Mononuclear cell (primary cell): ENCODE results near the gene NPFF. TPM values are rescaled to one million over a fixed set of nuclear protein-coding genes. Genes with fewer than 3 reads are reported as not detected.
"Not testable (repeated sequence)": the region's sequence is repeated elsewhere in the genome, so short reads cannot be mapped to it uniquely, and the experiment has no call there.

Experiments
- H3K27me3 ChIP-seq: 2 replicates; pipeline ENCODE4 v1.6.0; 2011; ENCODE audit warnings: low read length, control low read depth; ENCODE audit not compliant: insufficient read depth
- H3K4me1 ChIP-seq: 2 replicates; pipeline ENCODE4 v1.5.1; 2011; ENCODE audit warnings: mild to moderate bottlenecking, low read length, control low read depth; ENCODE audit not compliant: insufficient read depth
- H3K4me3 ChIP-seq: 2 replicates; pipeline ENCODE4 v1.5.1; 2011; ENCODE audit warnings: mild to moderate bottlenecking, low read length, moderate library complexity
- H3K9me3 ChIP-seq: 2 replicates; pipeline ENCODE4 v1.5.1; 2011; ENCODE audit warnings: low read depth, mild to moderate bottlenecking, control low read depth, low read length
- total RNA-seq: library from RNA; depleted of rRNA; stranded (reverse); fragments of >200 nt; gene quantifications from one replicate; pipeline ENCODE4 v1.2.3, GENCODE V29; 2012

Gene NPFF, protein sequence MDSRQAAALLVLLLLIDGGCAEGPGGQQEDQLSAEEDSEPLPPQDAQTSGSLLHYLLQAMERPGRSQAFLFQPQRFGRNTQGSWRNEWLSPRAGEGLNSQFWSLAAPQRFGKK
- total RNA-seq = not detected

DNA sequence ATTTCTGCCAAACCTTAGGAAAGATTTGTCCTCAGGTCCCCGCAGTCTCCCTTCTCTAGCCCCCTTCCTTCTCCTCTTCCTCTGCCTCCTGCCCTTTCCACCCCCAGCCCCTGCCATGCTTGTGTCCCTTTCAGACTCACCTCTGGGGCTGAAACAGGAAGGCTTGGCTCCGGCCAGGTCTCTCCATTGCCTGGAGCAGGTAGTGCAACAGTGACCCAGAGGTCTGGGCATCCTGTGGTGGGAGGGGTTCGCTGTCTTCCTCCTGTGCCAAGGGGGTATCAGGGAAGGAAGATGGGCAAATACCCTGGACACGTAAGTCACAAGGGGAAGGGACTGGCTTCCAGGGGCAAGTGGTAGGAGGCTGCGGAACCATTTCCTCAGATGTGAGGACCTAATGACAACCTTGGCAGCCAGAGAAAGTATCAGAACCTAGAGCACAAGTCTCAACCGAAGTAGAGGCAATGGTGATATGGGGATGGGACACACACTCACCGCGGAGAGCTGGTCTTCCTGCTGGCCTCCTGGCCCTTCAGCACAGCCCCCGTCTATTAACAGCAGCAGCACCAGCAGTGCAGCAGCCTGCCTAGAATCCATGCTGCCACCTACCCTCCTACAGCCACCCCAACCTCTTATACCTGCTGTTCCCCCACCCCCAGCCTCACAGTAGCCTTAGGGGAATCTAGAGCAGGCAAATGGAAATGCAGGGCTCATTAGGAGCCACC, at the start of gene NPFF:
TSS of gene NPFF (minus strand) at position 604 of the 722 bp plus-strand sequence. CDS start at position 594, 10 bp downstream.
- no peaks in the 10 kb centered on the region for H3K9me3 ChIP-seq
- H3K4me1 ChIP-seq = peaks cover 16% of the 10 kb centered on the region
- no peaks in the 10 kb centered on the region for H3K27me3 ChIP-seq
- H3K4me3 ChIP-seq = no peak within 1 kb of the TSS

GRCh38 chr12:53552361-53553327, 45.4 kb upstream of the NPFF start:
- no peaks in the 10 kb centered on the region for H3K9me3 ChIP-seq
- no peaks in the 10 kb centered on the region for H3K27me3 ChIP-seq
- no peaks in the 10 kb centered on the region for H3K4me1 ChIP-seq
- no peak overlapping the region for H3K4me3 ChIP-seq

DNA sequence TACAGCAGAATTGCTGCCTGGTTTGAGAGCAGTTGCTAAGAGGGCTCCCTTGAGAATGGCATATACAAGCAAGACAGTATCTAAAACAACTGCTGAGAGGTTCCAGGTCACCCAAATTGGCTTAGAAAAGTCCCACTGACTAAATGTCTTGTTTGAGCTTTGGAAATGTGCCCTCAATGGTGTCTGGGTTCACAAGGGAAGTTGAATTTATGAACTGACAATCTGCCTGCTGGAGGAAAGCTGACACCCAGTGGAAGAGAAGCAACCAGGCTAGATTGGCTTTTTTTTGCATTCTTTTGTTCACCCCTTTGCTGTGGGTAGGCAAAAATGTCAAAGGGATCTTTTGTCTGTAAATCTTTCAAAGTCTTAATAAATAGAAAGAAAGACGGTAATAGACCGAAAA, 44.6 kb upstream of the NPFF start:
- H3K4me3 ChIP-seq = no peak overlapping the region
- no peaks in the 10 kb centered on the region for H3K27me3 ChIP-seq
- H3K4me1 ChIP-seq = no peaks in the 10 kb centered on the region
- H3K9me3 ChIP-seq = no peaks in the 10 kb centered on the region

- no peaks in the 10 kb centered on the region for H3K27me3 ChIP-seq
- no peaks in the 10 kb centered on the region for H3K9me3 ChIP-seq
Observed at GRCh38 chr12:53550595-53550994, 43.3 kb upstream of the NPFF start.

DNA sequence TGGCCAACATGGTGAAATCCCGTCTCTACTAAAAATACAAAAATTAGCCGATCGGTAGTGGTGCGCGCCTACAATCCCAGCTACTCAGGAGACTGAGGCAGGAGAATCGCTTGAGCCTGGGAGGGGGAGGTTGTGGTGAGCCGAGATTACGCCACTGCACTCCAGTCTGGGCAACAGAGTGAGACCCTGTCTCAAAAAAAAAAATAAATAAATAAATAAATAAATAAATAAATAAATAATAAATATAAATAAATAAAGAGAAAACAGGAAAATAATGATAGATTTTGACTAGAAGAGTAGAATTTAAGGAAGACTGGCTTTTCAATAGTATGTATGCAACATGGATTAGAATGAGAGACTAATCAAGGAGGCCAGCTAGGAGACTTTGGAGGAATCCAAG, 42.8 kb upstream of the NPFF start:
- H3K27me3 ChIP-seq, H3K4me3 ChIP-seq, H3K4me1 ChIP-seq, H3K9me3 ChIP-seq: not testable (repeated sequence)

More at GRCh38 chr12:53550595-53550994, 43.3 kb upstream of the NPFF start:
- no peak overlapping the region for H3K4me3 ChIP-seq
- H3K4me1 ChIP-seq = no peaks in the 10 kb centered on the region

GRCh38 chr12:53548354-53548753, 41.1 kb upstream of the NPFF start:
- not testable (repeated sequence) for H3K4me3 ChIP-seq, H3K27me3 ChIP-seq, H3K4me1 ChIP-seq, H3K9me3 ChIP-seq

GRCh38 chr12:53543539-53543938, 36.3 kb upstream of the NPFF start:
- Histone ChIP-seq H3K4me3 (no peak overlapping the region), H3K27me3 (no peaks in the 10 kb centered on the region)

GRCh38 chr12:53539526-53539925, 32.2 kb upstream of the NPFF start:
- Histone ChIP-seq H3K9me3 (no peaks in the 10 kb centered on the region), H3K27me3 (no peaks in the 10 kb centered on the region), H3K4me1 (peaks cover 10% of the 10 kb centered on the region), H3K4me3 (no peak overlapping the region)

More at GRCh38 chr12:53543539-53543938, 36.3 kb upstream of the NPFF start:
- no peaks in the 10 kb centered on the region for H3K9me3 ChIP-seq
- H3K4me1 ChIP-seq = no peaks in the 10 kb centered on the region

GRCh38 chr12:53538209-53538689, 31.0 kb upstream of the NPFF start:
- peaks cover 15% of the 10 kb centered on the region for H3K4me1 ChIP-seq
- no peaks in the 10 kb centered on the region for H3K9me3 ChIP-seq
- H3K4me3 ChIP-seq = no peak overlapping the region
- no peaks in the 10 kb centered on the region for H3K27me3 ChIP-seq

DNA sequence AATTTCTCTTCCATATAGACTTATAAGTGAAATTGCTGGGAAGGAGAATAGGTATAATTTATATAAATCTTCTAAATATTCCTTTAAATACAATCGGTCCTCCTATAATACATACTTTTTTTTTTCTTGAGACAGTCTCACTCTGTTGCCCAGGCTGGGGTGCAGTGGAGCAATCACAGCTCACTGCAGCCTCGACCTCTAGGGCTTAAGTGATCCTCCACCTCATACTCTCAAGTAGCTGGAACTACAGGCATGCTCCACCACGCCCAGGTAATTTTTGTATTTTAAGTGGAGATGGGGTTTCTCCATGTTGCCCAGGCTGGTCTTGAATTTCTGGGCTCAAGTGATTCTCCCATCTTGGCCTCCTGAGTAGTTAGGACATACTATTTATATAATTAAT, 29.7 kb upstream of the NPFF start:
- Histone ChIP-seq H3K27me3 (no peaks in the 10 kb centered on the region), H3K4me3 (no peak overlapping the region), H3K9me3 (no peaks in the 10 kb centered on the region), H3K4me1 (peaks cover 15% of the 10 kb centered on the region)

- no peaks in the 10 kb centered on the region for H3K9me3 ChIP-seq
- peaks cover 15% of the 10 kb centered on the region for H3K4me1 ChIP-seq
- no peak overlapping the region for H3K4me3 ChIP-seq
- H3K27me3 ChIP-seq = no peaks in the 10 kb centered on the region
Observed at GRCh38 chr12:53533471-53533870, 26.2 kb upstream of the NPFF start.

GRCh38 chr12:53532524-53533445, 25.5 kb upstream of the NPFF start:
- Histone ChIP-seq H3K27me3 (no peaks in the 10 kb centered on the region), H3K9me3 (no peaks in the 10 kb centered on the region), H3K4me3 (no peak overlapping the region), H3K4me1 (peaks cover 15% of the 10 kb centered on the region)

- H3K4me3 ChIP-seq = no peak overlapping the region
- no peaks in the 10 kb centered on the region for H3K9me3 ChIP-seq
- H3K4me1 ChIP-seq = peaks cover 15% of the 10 kb centered on the region
- H3K27me3 ChIP-seq = no peaks in the 10 kb centered on the region
Observed at GRCh38 chr12:53532021-53532420, 24.7 kb upstream of the NPFF start.

DNA sequence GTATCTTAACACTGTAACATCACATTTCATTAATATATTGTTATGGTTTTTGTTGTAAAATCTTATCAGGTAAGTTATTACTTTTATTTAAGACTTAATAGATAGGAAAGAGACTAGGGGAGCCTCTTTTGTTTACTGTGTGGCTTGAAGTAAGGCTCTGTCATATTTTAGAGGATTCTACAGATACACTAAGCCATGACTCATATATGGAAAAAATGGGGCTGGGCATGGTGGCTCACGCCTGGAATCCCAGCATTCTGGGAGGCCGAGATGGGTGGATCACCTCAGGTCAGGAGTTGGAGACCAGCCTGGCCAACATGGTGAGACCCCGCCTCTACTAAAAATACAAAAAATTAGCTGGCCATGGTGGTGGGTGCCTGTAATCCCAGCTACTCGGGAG, 23.6 kb upstream of the NPFF start:
- H3K4me1 ChIP-seq = peaks cover 11% of the 10 kb centered on the region
- no peaks in the 10 kb centered on the region for H3K27me3 ChIP-seq
- H3K9me3 ChIP-seq = no peaks in the 10 kb centered on the region
- no peak overlapping the region for H3K4me3 ChIP-seq
